Measurements from ENCODE around the gene PATJ. TPM values are rescaled to one million over a fixed set of nuclear protein-coding genes. Genes with fewer than 3 reads are reported as not detected.
"Not testable (repeated sequence)": the region's sequence is repeated elsewhere in the genome, so short reads cannot be mapped to it uniquely, and the experiment has no call there.

PATJ gene
- total RNA-seq, 4 donors from 2014 or later: 10.6 to 44.8 (median 26.1) TPM

DNA sequence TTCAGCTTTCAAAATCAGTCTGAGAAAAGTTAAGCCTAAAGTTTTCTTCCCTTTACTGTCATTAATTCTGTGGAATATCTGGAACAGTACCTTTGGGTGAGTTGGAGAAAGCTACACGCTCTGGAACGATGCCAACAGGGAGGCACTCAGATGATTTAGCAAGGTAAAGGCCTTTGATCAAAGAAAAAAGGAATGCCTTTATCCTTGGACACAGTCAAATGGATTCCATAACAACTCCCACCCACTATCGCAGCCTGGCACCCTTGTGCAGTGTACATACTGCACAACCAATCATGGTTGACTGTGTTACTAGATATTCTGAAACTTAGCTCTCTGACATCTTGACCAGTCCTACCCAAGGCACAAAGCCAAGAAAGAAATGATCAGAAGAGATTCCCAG, 218.7 kb downstream of the PATJ start:
- no peaks in the 10 kb centered on the region for H3K27me3 ChIP-seq
- no peak for TF ChIP-seq POLR2A (IDR thresholded peaks at IDR 0.05)
- TF ChIP-seq, protein P1, sequence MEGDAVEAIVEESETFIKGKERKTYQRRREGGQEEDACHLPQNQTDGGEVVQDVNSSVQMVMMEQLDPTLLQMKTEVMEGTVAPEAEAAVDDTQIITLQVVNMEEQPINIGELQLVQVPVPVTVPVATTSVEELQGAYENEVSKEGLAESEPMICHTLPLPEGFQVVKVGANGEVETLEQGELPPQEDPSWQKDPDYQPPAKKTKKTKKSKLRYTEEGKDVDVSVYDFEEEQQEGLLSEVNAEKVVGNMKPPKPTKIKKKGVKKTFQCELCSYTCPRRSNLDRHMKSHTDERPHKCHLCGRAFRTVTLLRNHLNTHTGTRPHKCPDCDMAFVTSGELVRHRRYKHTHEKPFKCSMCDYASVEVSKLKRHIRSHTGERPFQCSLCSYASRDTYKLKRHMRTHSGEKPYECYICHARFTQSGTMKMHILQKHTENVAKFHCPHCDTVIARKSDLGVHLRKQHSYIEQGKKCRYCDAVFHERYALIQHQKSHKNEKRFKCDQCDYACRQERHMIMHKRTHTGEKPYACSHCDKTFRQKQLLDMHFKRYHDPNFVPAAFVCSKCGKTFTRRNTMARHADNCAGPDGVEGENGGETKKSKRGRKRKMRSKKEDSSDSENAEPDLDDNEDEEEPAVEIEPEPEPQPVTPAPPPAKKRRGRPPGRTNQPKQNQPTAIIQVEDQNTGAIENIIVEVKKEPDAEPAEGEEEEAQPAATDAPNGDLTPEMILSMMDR (IDR thresholded peaks at IDR 0.05): no peak

DNA sequence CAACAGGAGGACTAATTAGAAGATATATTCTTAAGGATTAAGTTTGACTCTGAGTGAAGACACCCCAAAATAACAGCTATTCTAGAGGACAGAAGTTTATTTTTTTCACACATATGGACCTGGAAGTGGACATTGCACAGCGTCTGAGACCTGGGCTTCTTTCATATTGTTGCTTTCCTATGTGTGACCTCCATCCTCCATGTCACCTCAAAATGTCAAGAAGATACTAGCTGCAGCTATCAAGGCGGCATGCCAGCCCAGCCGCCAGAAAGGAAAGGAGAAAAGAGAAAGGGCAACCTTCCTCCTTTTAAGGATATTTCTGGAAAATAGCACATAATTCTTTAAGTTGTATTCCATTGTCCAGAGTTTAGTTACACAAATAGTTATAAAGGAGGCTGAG, 220.4 kb downstream of the PATJ start:
- Histone ChIP-seq H3K9me3 (no peaks in the 10 kb centered on the region), H3K4me3 (no peak overlapping the region), H3K27ac (no peak overlapping the region), H3K4me1 (no peaks in the 10 kb centered on the region), H3K27me3 (no peaks in the 10 kb centered on the region), H3K36me3 (no peaks in the 10 kb centered on the region)
- TF ChIP-seq, protein P1 (IDR thresholded peaks at IDR 0.05): no peak
- no peak for TF ChIP-seq POLR2A (IDR thresholded peaks at IDR 0.05)
- no peak for DNase-seq
- intact Hi-C loops (cut with DNase I; ENCODE audit: low total_unique reads): no loop called here

More for the DNA sequence above, 218.7 kb downstream of the PATJ start:
- no peak for DNase-seq
- H3K4me3 ChIP-seq: no peak overlapping the region
- no peaks in the 10 kb centered on the region for H3K36me3 ChIP-seq
- no peaks in the 10 kb centered on the region for H3K9me3 ChIP-seq
- intact Hi-C loops (cut with DNase I; ENCODE audit: low total_unique reads): no loop called here
- no peaks in the 10 kb centered on the region for H3K4me1 ChIP-seq
- no peak overlapping the region for H3K27ac ChIP-seq

GRCh38 chr1:61966450-61967225, 224.4 kb downstream of the PATJ start:
- DNase-seq; H3K4me1 ChIP-seq; H3K27me3 ChIP-seq; intact Hi-C loops (cut with DNase I; ENCODE audit: low total_unique reads); H3K4me3 ChIP-seq; H3K27ac ChIP-seq; H3K36me3 ChIP-seq; H3K9me3 ChIP-seq: not testable (repeated sequence)

- DNase-seq: no peak
- Histone ChIP-seq H3K27ac (no peak overlapping the region), H3K9me3 (no peaks in the 10 kb centered on the region), H3K4me1 (no peaks in the 10 kb centered on the region), H3K36me3 (no peaks in the 10 kb centered on the region), H3K4me3 (no peak overlapping the region), H3K27me3 (no peaks in the 10 kb centered on the region)
- intact Hi-C loops (cut with DNase I; ENCODE audit: low total_unique reads): no loop called here
- TF ChIP-seq POLR2A (IDR thresholded peaks at IDR 0.05): no peak
- TF ChIP-seq, protein P1 (IDR thresholded peaks at IDR 0.05): no peak
Observed at GRCh38 chr1:61967750-61968149, 225.5 kb downstream of the PATJ start.

DNA sequence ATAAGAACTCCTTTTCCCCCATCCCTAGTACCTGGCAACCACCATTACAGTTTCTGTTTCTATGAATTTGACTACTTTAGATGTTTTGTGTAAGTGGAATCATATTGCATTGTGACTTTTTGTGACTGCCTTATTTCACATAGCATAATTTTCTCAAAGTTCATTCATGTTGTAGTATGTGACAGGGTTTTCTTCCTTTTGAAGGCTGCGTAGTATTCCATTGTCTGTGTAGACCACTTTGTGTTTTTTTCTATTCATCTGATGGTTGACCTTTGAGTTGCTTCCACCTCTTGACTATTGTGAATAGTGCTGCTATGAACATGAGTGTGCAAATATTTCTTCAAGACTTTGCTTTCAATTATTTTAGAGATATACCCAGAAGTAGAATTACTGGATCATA, 226.6 kb downstream of the PATJ start:
- intact Hi-C loops (cut with DNase I; ENCODE audit: low total_unique reads): no loop called here
- DNase-seq: no peak
- TF ChIP-seq, protein P1 (IDR thresholded peaks at IDR 0.05): no peak
- TF ChIP-seq POLR2A (IDR thresholded peaks at IDR 0.05): no peak

More for the DNA sequence above, 226.6 kb downstream of the PATJ start:
- Histone ChIP-seq H3K9me3 (no peaks in the 10 kb centered on the region), H3K27me3 (no peaks in the 10 kb centered on the region), H3K4me1 (no peaks in the 10 kb centered on the region), H3K36me3 (no peaks in the 10 kb centered on the region), H3K4me3 (no peak overlapping the region), H3K27ac (no peak overlapping the region)
